ENCODE data around the gene LAMTOR5. TPM values are rescaled to one million over a fixed set of nuclear protein-coding genes. Genes with fewer than 3 reads are reported as not detected.
A peak's percentile ranks its signal among the peaks of the same experiment; 100 is the strongest.
"Not testable (repeated sequence)": the region's sequence is repeated elsewhere in the genome, so short reads cannot be mapped to it uniquely, and the experiment has no call there.

LAMTOR5 gene
- total and polyA plus RNA-seq, 2 experiments from 2014 or later: 67.1 to 307 TPM

DNA sequence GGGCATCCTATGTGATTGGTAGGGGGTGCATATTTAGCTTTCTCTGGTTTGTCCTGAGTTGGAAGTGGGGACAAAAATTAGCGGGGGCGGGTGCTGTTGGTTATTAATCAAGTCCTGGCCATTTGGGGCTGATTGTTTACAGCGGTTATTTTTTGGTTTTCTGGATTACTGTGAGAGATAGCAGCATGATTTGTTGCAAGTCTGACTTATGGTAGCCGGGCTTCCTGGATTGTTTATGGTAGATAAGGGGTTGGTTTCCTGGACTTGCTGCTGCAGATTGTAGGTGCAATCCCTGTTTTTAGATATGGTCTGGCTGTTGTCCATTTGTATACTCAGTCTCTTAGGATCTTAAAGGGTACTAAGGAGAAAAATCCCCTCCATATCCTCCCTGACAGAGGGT is 31.4 kb upstream of the LAMTOR5 start:
- no peak for TF ChIP-seq EZH2 (IDR thresholded peaks at IDR 0.05; ENCODE audit: insufficient read depth, poor library complexity, severe bottlenecking)
- no peak for TF ChIP-seq EZH2phosphoT487 (IDR thresholded peaks at IDR 0.05; ENCODE audit: insufficient read depth, low read depth)
- WGBS, 2 experiments (ENCODE audit: low coverage in 1 of 2, low lambda C conversion rate in 2 of 2, missing lambda C conversion rate in 2 of 2): 64 to 69% methylated on average over 4 of the region's 4 CpGs
- no peak overlapping the region for H3K4me3 ChIP-seq
- H3F3A ChIP-seq (ENCODE audit: insufficient read depth): 0 out of 2 replicates have a peak, but pooled peaks cover 5% of the 10 kb centered on the region
- no peak for DNase-seq
- no peak overlapping the region for H3K9ac ChIP-seq
- no peaks in the 10 kb centered on the region for H3K27me3 ChIP-seq (replicated peaks; ENCODE audit: insufficient read depth)
- in situ Hi-C loops (cut with MboI): no loop called here
- no peak overlapping the region for H3K4me2 ChIP-seq (ENCODE audit: unreplicated experiment)
- no peak overlapping the region for H3K27ac ChIP-seq
- no peaks in the 10 kb centered on the region for H4K20me1 ChIP-seq (ENCODE audit: insufficient read depth)
- no peaks in the 10 kb centered on the region for H3K36me3 ChIP-seq (ENCODE audit: low read depth)
- H3K9me2 ChIP-seq (ENCODE audit: insufficient read depth): no peaks in the 10 kb centered on the region
- H3K79me2 ChIP-seq (ENCODE audit: insufficient read depth): no peaks in the 10 kb centered on the region
- H3K9me3 ChIP-seq (ENCODE audit: low read depth): no peaks in the 10 kb centered on the region
- H2AFZ ChIP-seq: no peak overlapping the region
- peaks cover 11% of the 10 kb centered on the region for H3K4me1 ChIP-seq (ENCODE audit: insufficient read depth)

DNA sequence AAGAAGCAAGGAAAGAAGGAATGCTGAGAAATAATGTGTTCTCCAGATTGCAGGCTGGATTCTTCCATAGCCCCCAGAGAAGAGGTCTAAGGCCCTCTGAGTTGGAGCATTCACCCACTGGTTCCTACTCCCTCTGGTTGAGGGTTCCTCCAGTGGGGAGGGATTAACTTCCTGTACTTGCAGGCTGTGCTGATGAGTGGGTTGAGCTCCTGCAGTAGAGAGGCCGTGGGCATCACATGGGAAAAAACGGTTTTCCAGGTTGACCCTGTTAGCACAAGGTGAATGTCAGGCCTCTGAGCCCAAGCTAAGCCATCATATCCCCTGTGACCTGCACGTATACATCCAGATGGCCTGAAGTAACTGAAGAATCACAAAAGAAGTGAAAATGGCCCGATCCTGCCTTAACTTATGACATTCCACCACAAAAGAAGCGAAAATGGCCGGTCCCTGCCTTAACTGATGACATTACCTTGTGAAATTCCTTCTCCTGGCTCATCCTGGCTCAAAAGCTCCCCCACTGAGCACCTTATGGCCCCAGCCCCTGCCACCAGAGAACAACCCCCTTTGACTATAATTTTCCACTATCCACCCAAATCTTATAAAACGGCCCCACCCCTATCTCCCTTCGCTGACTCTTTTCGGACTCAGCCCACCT is 30.3 kb upstream of the LAMTOR5 start:
- WGBS, 2 experiments (ENCODE audit: low coverage in 1 of 2, low lambda C conversion rate in 2 of 2, missing lambda C conversion rate in 2 of 2): 48 to 57% methylated on average over 9 of the region's 9 CpGs
- not testable (repeated sequence) for H3K27ac ChIP-seq; H3K9me3 ChIP-seq (ENCODE audit: low read depth)

DNA sequence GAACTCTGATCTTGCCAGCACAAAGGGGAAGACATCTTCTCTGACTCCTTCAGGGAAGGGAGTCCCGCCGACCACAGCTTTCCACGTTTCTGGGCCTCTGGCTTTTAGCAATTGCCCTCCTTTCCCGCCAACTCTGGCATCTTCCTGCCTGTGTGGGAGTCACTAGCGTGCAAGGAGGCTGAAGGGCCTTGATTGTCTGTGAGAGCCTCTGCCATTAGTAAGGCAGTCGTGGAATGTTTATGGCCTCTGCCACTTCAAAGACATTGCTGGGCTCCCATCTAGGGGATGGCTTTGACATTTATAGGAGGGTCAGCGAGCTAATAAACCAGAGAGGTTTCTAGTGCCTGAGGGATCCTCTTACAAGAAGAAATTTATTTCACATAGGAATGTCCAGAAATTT is 29.1 kb upstream of the LAMTOR5 start:
- H3K9ac ChIP-seq: no peak overlapping the region
- in situ Hi-C loops (cut with MboI): no loop called here
- no peaks in the 10 kb centered on the region for H3K9me3 ChIP-seq (ENCODE audit: low read depth)
- no peaks in the 10 kb centered on the region for H3K36me3 ChIP-seq (ENCODE audit: low read depth)
- H2AFZ ChIP-seq: no peak overlapping the region
- H3K79me2 ChIP-seq (ENCODE audit: insufficient read depth): no peaks in the 10 kb centered on the region
- peaks cover 11% of the 10 kb centered on the region for H3K4me1 ChIP-seq (ENCODE audit: insufficient read depth)
- H3K27ac ChIP-seq: no peak overlapping the region
- peak; percentile 15 for DNase-seq
- WGBS, 2 experiments (ENCODE audit: low coverage in 1 of 2, low lambda C conversion rate in 2 of 2, missing lambda C conversion rate in 2 of 2): 61 to 72% methylated on average over 7 of the region's 7 CpGs
- TF ChIP-seq EZH2phosphoT487 (IDR thresholded peaks at IDR 0.05; ENCODE audit: insufficient read depth, low read depth): no peak
- no peak for TF ChIP-seq EZH2 (IDR thresholded peaks at IDR 0.05; ENCODE audit: insufficient read depth, poor library complexity, severe bottlenecking)
- H3F3A ChIP-seq (ENCODE audit: insufficient read depth): 0 out of 2 replicates have a peak, but pooled peaks cover 5% of the 10 kb centered on the region
- H3K4me2 ChIP-seq (ENCODE audit: unreplicated experiment): no peak overlapping the region
- no peaks in the 10 kb centered on the region for H4K20me1 ChIP-seq (ENCODE audit: insufficient read depth)
- no peak overlapping the region for H3K4me3 ChIP-seq
- H3K9me2 ChIP-seq (ENCODE audit: insufficient read depth): no peaks in the 10 kb centered on the region
- no peaks in the 10 kb centered on the region; the same call in 1 of the 2 replicates for H3K27me3 ChIP-seq (replicated peaks; ENCODE audit: insufficient read depth)

More for the DNA sequence above, 30.3 kb upstream of the LAMTOR5 start:
- H3K79me2 ChIP-seq (ENCODE audit: insufficient read depth); H3F3A ChIP-seq (ENCODE audit: insufficient read depth); H4K20me1 ChIP-seq (ENCODE audit: insufficient read depth); H3K4me3 ChIP-seq; H3K9me2 ChIP-seq (ENCODE audit: insufficient read depth); H3K9ac ChIP-seq; H3K27me3 ChIP-seq (replicated peaks; ENCODE audit: insufficient read depth); H3K36me3 ChIP-seq (ENCODE audit: low read depth); H2AFZ ChIP-seq; H3K4me2 ChIP-seq (ENCODE audit: unreplicated experiment); DNase-seq; in situ Hi-C loops (cut with MboI): not testable (repeated sequence)
- peaks cover 11% of the 10 kb centered on the region for H3K4me1 ChIP-seq (ENCODE audit: insufficient read depth)

DNA sequence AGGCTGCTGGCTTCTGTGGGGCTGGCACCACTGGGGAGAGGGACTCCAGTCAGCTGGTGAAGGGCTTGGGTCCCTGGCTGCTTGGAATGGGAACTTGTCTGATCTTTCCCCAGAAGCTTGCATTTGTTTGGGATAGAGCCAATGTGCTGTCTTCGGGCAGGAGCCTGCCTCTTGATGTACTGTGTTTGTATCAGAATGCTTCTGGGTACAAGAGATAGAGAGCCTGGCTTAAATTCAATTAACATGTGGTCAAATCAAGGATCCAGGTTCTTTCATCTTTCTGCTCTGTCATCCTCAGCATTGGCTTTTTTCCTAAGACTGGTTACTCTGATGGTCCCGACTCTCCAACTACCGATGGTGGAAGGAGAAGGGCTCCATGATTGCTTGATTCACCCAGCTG is 27.5 kb upstream of the LAMTOR5 start:
- H3K4me1 ChIP-seq (ENCODE audit: insufficient read depth): no peaks in the 10 kb centered on the region
- H3K36me3 ChIP-seq (ENCODE audit: low read depth): no peaks in the 10 kb centered on the region
- no peak overlapping the region for H3K9ac ChIP-seq
- no peaks in the 10 kb centered on the region for H4K20me1 ChIP-seq (ENCODE audit: insufficient read depth)
- H3K79me2 ChIP-seq (ENCODE audit: insufficient read depth): no peaks in the 10 kb centered on the region
- in situ Hi-C loops (cut with MboI): no loop called here
- H3K9me3 ChIP-seq (ENCODE audit: low read depth): no peaks in the 10 kb centered on the region
- H3K9me2 ChIP-seq (ENCODE audit: insufficient read depth): no peaks in the 10 kb centered on the region
- no peak overlapping the region for H3K27ac ChIP-seq
- no peaks in the 10 kb centered on the region; the same call in 1 of the 2 replicates for H3K27me3 ChIP-seq (replicated peaks; ENCODE audit: insufficient read depth)
- H3K4me3 ChIP-seq: no peak overlapping the region
- H3K4me2 ChIP-seq (ENCODE audit: unreplicated experiment): no peak overlapping the region
- H2AFZ ChIP-seq: no peak overlapping the region
- no peak for TF ChIP-seq EZH2 (IDR thresholded peaks at IDR 0.05; ENCODE audit: insufficient read depth, poor library complexity, severe bottlenecking)
- no peak for TF ChIP-seq EZH2phosphoT487 (IDR thresholded peaks at IDR 0.05; ENCODE audit: insufficient read depth, low read depth)
- H3F3A ChIP-seq (ENCODE audit: insufficient read depth): no peaks in the 10 kb centered on the region
- DNase-seq: no peak
- 78 to 94% methylated on average over 3 of the region's 3 CpGs for WGBS, 2 experiments (ENCODE audit: low coverage in 1 of 2, low lambda C conversion rate in 2 of 2, missing lambda C conversion rate in 2 of 2)

DNA sequence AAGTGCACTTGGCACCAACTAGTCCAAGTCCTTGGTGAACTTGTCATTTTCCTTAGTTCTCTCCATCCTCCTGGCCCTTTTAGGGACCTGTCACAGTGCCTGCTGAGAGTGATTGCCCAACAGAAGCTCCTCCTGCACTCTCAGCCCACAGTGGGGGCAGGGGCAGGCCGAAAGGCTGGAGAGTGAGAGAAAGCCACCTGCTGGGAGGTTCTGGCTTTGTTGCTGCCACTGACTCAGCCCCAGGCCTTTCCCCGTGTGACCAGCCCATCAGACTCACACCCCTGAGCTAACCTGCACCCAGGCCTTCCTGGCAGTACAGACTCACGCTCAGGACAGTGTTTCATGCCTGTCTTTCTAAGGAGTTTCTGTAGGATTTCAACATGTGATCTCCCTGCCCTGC is 26.3 kb upstream of the LAMTOR5 start:
- peaks cover 3% of the 10 kb centered on the region for H3K27me3 ChIP-seq (replicated peaks; ENCODE audit: insufficient read depth)
- WGBS, 2 experiments (ENCODE audit: low coverage in 1 of 2, low lambda C conversion rate in 2 of 2, missing lambda C conversion rate in 2 of 2): 34 to 45% methylated on average over 3 of the region's 3 CpGs
- H2AFZ ChIP-seq: no peak overlapping the region
- H3F3A ChIP-seq (ENCODE audit: insufficient read depth): no peaks in the 10 kb centered on the region
- H3K4me3 ChIP-seq: no peak overlapping the region
- H3K27ac ChIP-seq: no peak overlapping the region
- no peaks in the 10 kb centered on the region for H3K79me2 ChIP-seq (ENCODE audit: insufficient read depth)
- H3K4me2 ChIP-seq (ENCODE audit: unreplicated experiment): no peak overlapping the region
- no peaks in the 10 kb centered on the region for H3K9me2 ChIP-seq (ENCODE audit: insufficient read depth)
- no peak overlapping the region for H3K9ac ChIP-seq
- in situ Hi-C loops (cut with MboI): no loop called here
- H3K4me1 ChIP-seq (ENCODE audit: insufficient read depth): no peaks in the 10 kb centered on the region
- H4K20me1 ChIP-seq (ENCODE audit: insufficient read depth): no peaks in the 10 kb centered on the region
- H3K36me3 ChIP-seq (ENCODE audit: low read depth): no peaks in the 10 kb centered on the region
- TF ChIP-seq EZH2 (IDR thresholded peaks at IDR 0.05; ENCODE audit: insufficient read depth, poor library complexity, severe bottlenecking): no peak
- TF ChIP-seq EZH2phosphoT487 (IDR thresholded peaks at IDR 0.05; ENCODE audit: insufficient read depth, low read depth): no peak
- H3K9me3 ChIP-seq (ENCODE audit: low read depth): no peaks in the 10 kb centered on the region
- peak; percentile 61 for DNase-seq

Measured in GM23248 (cell line).